GM21717 (cell line): Measurements from ENCODE around the gene LTA4H.
"Not testable (repeated sequence)": the region's sequence is repeated elsewhere in the genome, so short reads cannot be mapped to it uniquely, and the experiment has no call there.

Experiments
- ATAC-seq: cut with Tn5 transposase; IDR thresholded peaks from one replicate; pipeline ENCODE4 v1.9.1; 2021; ENCODE audit warnings: mild to moderate bottlenecking, moderate library complexity; ENCODE audit not compliant: unreplicated experiment

The LTA4H gene

GRCh38 chr12:95995238-95996031 lies 40.0 kb downstream of the LTA4H start:
- ATAC-seq = no peak

GRCh38 chr12:95994476-95994875 lies 40.9 kb downstream of the LTA4H start:
- ATAC-seq = no peak

GRCh38 chr12:95993907-95994306 lies 41.5 kb downstream of the LTA4H start:
- ATAC-seq = no peak

GRCh38 chr12:95990136-95990535 lies 45.3 kb downstream of the LTA4H start:
- no peak for ATAC-seq

- ATAC-seq = no peak
These were observed 45.8 kb downstream of the LTA4H start for GRCh38 chr12:95989504-95990123.

GRCh38 chr12:95988506-95989275 lies 46.7 kb downstream of the LTA4H start:
- no peak for ATAC-seq

- no peak for ATAC-seq
These were observed 48.5 kb downstream of the LTA4H start for GRCh38 chr12:95986635-95987570.

- ATAC-seq = no peak
These were observed 50.7 kb downstream of the LTA4H start for GRCh38 chr12:95984682-95985081.

GRCh38 chr12:95982602-95983001 lies 52.8 kb downstream of the LTA4H start:
- ATAC-seq = no peak

- no peak for ATAC-seq
These were observed 55.0 kb downstream of the LTA4H start for GRCh38 chr12:95980437-95980836.

- ATAC-seq = no peak
These were observed 56.6 kb downstream of the LTA4H start for GRCh38 chr12:95978774-95979173.

GRCh38 chr12:95978351-95978750 lies 57.0 kb downstream of the LTA4H start:
- no peak for ATAC-seq

GRCh38 chr12:95977764-95978305 lies 57.6 kb downstream of the LTA4H start:
- no peak for ATAC-seq

GRCh38 chr12:95976416-95976832 lies 59.0 kb downstream of the LTA4H start:
- no peak for ATAC-seq

- ATAC-seq = no peak
These were observed 59.9 kb downstream of the LTA4H start for GRCh38 chr12:95975491-95975890.

GRCh38 chr12:95974358-95974757 lies 61.0 kb downstream of the LTA4H start:
- ATAC-seq = no peak

- ATAC-seq = no peak
These were observed 62.4 kb downstream of the LTA4H start for GRCh38 chr12:95972832-95973456.

- no peak for ATAC-seq
These were observed 64.5 kb downstream of the LTA4H start for GRCh38 chr12:95970905-95971304.

- not testable (repeated sequence) for ATAC-seq
These were observed 66.3 kb downstream of the LTA4H start for GRCh38 chr12:95969116-95969515.

- ATAC-seq = no peak
These were observed 68.1 kb downstream of the LTA4H start for GRCh38 chr12:95967301-95967700.
